Endothelial cell of umbilical vein (primary cell): ENCODE measurements around the gene PSME3. TPM values are rescaled to one million over a fixed set of nuclear protein-coding genes. Genes with fewer than 3 reads are reported as not detected.

Experiments used
- BruUV-seq: library from RNA; stranded (reverse); fragments of 400-500 nt; replicated peaks from 2 replicates; lab custom pipeline; 2021; lab: Mats Ljungman, UMichigan
- CTCF ChIA-PET: fragments of 300-600, 350-600 bp; sonication (Branson Sonifier 250); formaldehyde crosslinking; loops from one replicate; lab custom pipeline; 2021; ENCODE audit warnings: antibody characterized with exemption, inconsistent platforms; lab: Charles Lee
- POLR2A ChIA-PET: fragments of 300-600, 350-600 bp; sonication (Branson Sonifier 250); formaldehyde crosslinking; loops from one replicate; lab custom pipeline; 2021; ENCODE audit warnings: antibody characterized with exemption, inconsistent platforms; lab: Charles Lee
- DNase-seq: peaks from one replicate; pipeline ENCODE4 v3.0.0-alpha.2; 2011; ENCODE audit warnings: low read depth, low spot score
- FAIRE-seq: peaks from 2 replicates; lab custom pipeline; 2011; peaks lifted over from hg19 to GRCh38; lab: Jason Lieb, UNC
- H2AFZ ChIP-seq: 2 replicates; pipeline ENCODE4 v1.6.0; 2012; ENCODE audit warnings: low read depth, low read length, control low read depth, inconsistent platforms
- H3K27ac ChIP-seq: 2 replicates; pipeline ENCODE4 v1.5.1; 2011; ENCODE audit warnings: low read depth, mild to moderate bottlenecking, control low read depth, low read length, moderate library complexity; ENCODE audit not compliant: insufficient read depth
- H3K27me3 ChIP-seq, 2 experiments: 2 replicates each; pipeline versions ENCODE4 v1.6.0 to v1.6.1; 2011; ENCODE audit warnings: low read length in 2 of 2, mixed read lengths in 1 of 2; ENCODE audit not compliant: control insufficient read depth in 2 of 2, insufficient read depth in 2 of 2
- H3K36me3 ChIP-seq, 2 experiments: 2 replicates in 1 of 2; 3 replicates in 1 of 2; pipeline ENCODE4 v1.5.1; 2011; ENCODE audit warnings: low read length in 2 of 2, mild to moderate bottlenecking in 1 of 2, moderate library complexity in 1 of 2; ENCODE audit not compliant: control insufficient read depth in 2 of 2, insufficient read depth in 2 of 2; ENCODE audit errors: extremely low read depth in 1 of 2
- H3K4me1 ChIP-seq: 3 replicates; pipeline ENCODE4 v1.5.1; 2011; ENCODE audit warnings: mild to moderate bottlenecking, low read length; ENCODE audit not compliant: control insufficient read depth, insufficient read depth; ENCODE audit errors: extremely low read depth
- H3K4me2 ChIP-seq: 2 replicates; pipeline ENCODE4 v1.6.1; 2011; ENCODE audit warnings: low read length, control low read depth, mixed read lengths; ENCODE audit not compliant: insufficient read depth
- H3K4me3 ChIP-seq, 3 experiments: fragments of 200-600 bp in 1 of 3; sonication (generic), shearing (Covaris generic) in 1 of 3; replicated peaks in 1 of 3; 2 replicates each; pipeline ENCODE4 v1.5.1; 2011 to 2016; ENCODE audit warnings: control low read depth in 3 of 3, low read length in 3 of 3, mild to moderate bottlenecking in 2 of 3, inconsistent platforms in 1 of 3, low read depth in 1 of 3, moderate library complexity in 1 of 3; ENCODE audit not compliant: insufficient read depth in 1 of 3
- H3K79me2 ChIP-seq: 2 replicates; pipeline ENCODE4 v1.6.0; 2012; ENCODE audit warnings: low read length, inconsistent platforms; ENCODE audit not compliant: control insufficient read depth, insufficient read depth
- H3K9ac ChIP-seq: replicated peaks from 2 replicates; pipeline ENCODE3; 2011; ENCODE audit warnings: low read length, control low read depth; ENCODE audit not compliant: insufficient read depth; ENCODE audit errors: extremely low read depth
- H3K9me1 ChIP-seq: replicated peaks from 3 replicates; pipeline ENCODE4 v1.6.0; 2011; ENCODE audit warnings: mild to moderate bottlenecking, low read length; ENCODE audit not compliant: control insufficient read depth, insufficient read depth; ENCODE audit errors: extremely low read depth
- H3K9me3 ChIP-seq: replicated peaks from 2 replicates; pipeline ENCODE4 v1.5.1; 2012; ENCODE audit warnings: low read length, inconsistent platforms; ENCODE audit not compliant: control insufficient read depth, insufficient read depth
- H4K20me1 ChIP-seq: replicated peaks from 2 replicates; pipeline ENCODE3; 2011; ENCODE audit warnings: mild to moderate bottlenecking, low read length; ENCODE audit not compliant: control insufficient read depth, insufficient read depth; ENCODE audit errors: extremely low read depth
- EZH2 ChIP-seq: IDR thresholded peaks from 2 replicates; pipeline ENCODE4 v1.6.1; 2012; ENCODE audit warnings: borderline replicate concordance, low read depth, mild to moderate bottlenecking, moderate library complexity, low read length, inconsistent platforms; ENCODE audit not compliant: severe bottlenecking
- FOS ChIP-seq: IDR thresholded peaks from 2 replicates; pipeline ENCODE4 v1.6.1; 2011; ENCODE audit warnings: mild to moderate bottlenecking, low read length, moderate library complexity, borderline replicate concordance; ENCODE audit not compliant: insufficient read depth
- MAX ChIP-seq: IDR thresholded peaks from 2 replicates; pipeline ENCODE4 v1.6.1; 2011; ENCODE audit not compliant: insufficient read depth, insufficient read length
- POLR2A ChIP-seq: IDR thresholded peaks from 2 replicates; pipeline ENCODE4 v1.6.1; 2012; ENCODE audit warnings: low read depth, mild to moderate bottlenecking, control low read depth, low read length
- POLR2AphosphoS5 ChIP-seq: IDR thresholded peaks from 2 replicates; pipeline ENCODE4 v1.6.1; 2012; ENCODE audit warnings: low read depth, mild to moderate bottlenecking, control low read depth, low read length, moderate library complexity; ENCODE audit not compliant: insufficient read depth
- dilution Hi-C: fragments of 300-500 bp; cut with MboI; formaldehyde crosslinking; loops from one replicate; pipeline ENCODE4 v1.15.0; 2019; ENCODE audit warnings: low sequenced_read_pairs; ENCODE audit not compliant: extremely low pct_ligation_motif_present
- intact Hi-C: fragments of 100-400 bp; cut with micrococcal nuclease; formaldehyde crosslinking; loops from one replicate; pipeline ENCODE4 v1.10.0; 2022
- polyA plus RNA-seq, 4 experiments: library from polyadenylated mRNA; depleted of rRNA in 3 of 4; stranded (reverse) in 3 of 4; unstranded in 1 of 4; fragments of >200 nt; gene quantifications; 2 replicates each; pipeline versions ENCODE4 v1.2.1 to v1.2.3, GENCODE V29; 2011 to 2012; ENCODE audit warnings: missing spikeins in 1 of 4
- total RNA-seq: library from RNA; stranded (reverse); gene quantifications from 2 replicates; pipeline ENCODE4 v1.2.3, GENCODE V29; 2021

PSME3 gene
- total and polyA plus RNA-seq, 2 donors (not counting 3 experiments of a cell fraction or from before 2014, with no cell fraction given): 98.4 to 126 TPM

GRCh38 chr17:42798383-42799380, 34.5 kb upstream of the PSME3 start, which contains the start of the genes CNTD1 and COA3:
Gene CNTD1 (plus strand): TSS chr17:42798861. CDS start chr17:42799068, 207 bp downstream.
Gene COA3 (minus strand): TSS chr17:42798704. CDS start chr17:42798681, 23 bp downstream.
- no TSS peak for BruUV-seq
- FAIRE-seq (peak; percentile 98), DNase-seq (peak; percentile 89)
- H3K9me3 ChIP-seq: no peaks in the 10 kb centered on the region
- H4K20me1 ChIP-seq: no peaks in the 10 kb centered on the region
- peaks cover 0 to 2% of the 10 kb centered on the region in 2 experiments for H3K36me3 ChIP-seq
- H3K79me2 ChIP-seq: no peaks in the 10 kb centered on the region
- TF ChIP-seq POLR2AphosphoS5 (peak; percentile 80), EZH2 (no peak), MAX (peak; percentile 53), FOS (no peak), POLR2A (peak; percentile 84)
- H3K4me3 ChIP-seq: peak within 1 kb of the TSS; percentile 16 to 76 (median 71)
- ChIA-PET CTCF (interaction anchor here (0.7 to 3.2 kb wide), 6 partner anchors 21 to 221 kb away, joined by 3 to 14 read pairs (median 8); partner anchors contain the start of genes BECN1, PSMC3IP and VPS25), POLR2A (interaction anchor here (1.0 kb wide), 1 partner anchor 26 kb away, joined by 3 read pairs; the partner anchor contains the start of gene BECN1)
- no peaks in the 10 kb centered on the region for H3K9me1 ChIP-seq
- H2AFZ ChIP-seq: peak within 1 kb of the TSS; percentile 58
- H3K27me3 ChIP-seq: no peaks in the 10 kb centered on the region
- no peak within 1 kb of the TSS for H3K27ac ChIP-seq
- H3K4me2 ChIP-seq: peak within 1 kb of the TSS; percentile 77
- dilution Hi-C loops (no loop called here), intact Hi-C loops (loop anchor here (1.0 to 2.0 kb wide), 3 partner anchors 24 to 54 kb away; partner anchors contain the start of genes EZH1 and PSME3)
- H3K9ac ChIP-seq: peak within 1 kb of the TSS; percentile 64
- H3K4me1 ChIP-seq: peaks cover 11% of the 10 kb centered on the region
